OCI-M1 (cell line): ENCODE measurements around the gene PSMC6.
"Not testable (repeated sequence)": the region's sequence is repeated elsewhere in the genome, so short reads cannot be mapped to it uniquely, and the experiment has no call there.

Experiments
- DNase-seq: peaks from one replicate; lab custom pipeline; 2025; lab: John Stamatoyannopoulos, UW

PSMC6 gene

GRCh38 chr14:52723514-52724359, 16.7 kb downstream of the PSMC6 start:
- no peak for DNase-seq

DNA sequence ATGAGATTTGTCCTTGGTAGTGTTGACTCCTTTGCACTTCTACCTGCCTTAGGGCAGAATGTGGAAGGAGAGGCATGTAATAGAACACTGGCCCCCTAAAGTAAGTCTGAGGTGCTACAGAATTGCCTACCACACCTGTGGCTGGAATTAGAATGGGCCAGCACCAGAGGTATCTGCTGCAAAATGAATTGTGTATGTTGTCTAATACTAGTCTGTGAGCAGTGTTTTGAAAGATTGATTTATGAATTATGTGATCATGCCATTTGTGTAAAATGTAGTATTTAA, 17.3 kb downstream of the PSMC6 start:
- no peak for DNase-seq

DNA sequence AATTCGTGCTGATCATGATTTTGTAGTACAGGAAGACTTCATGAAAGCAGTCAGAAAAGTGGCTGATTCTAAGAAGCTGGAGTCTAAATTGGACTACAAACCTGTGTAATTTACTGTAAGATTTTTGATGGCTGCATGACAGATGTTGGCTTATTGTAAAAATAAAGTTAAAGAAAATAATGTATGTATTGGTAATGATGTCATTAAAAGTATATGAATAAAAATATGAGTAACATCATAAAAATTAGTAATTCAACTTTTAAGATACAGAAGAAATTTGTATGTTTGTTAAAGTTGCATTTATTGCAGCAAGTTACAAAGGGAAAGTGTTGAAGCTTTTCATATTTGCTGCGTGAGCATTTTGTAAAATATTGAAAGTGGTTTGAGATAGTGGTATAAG, 20.5 kb downstream of the PSMC6 start:
- DNase-seq: not testable (repeated sequence)

- DNase-seq: not testable (repeated sequence)
Measured at GRCh38 chr14:52729035-52729434, 22.0 kb downstream of the PSMC6 start.

GRCh38 chr14:52729585-52729924, 22.6 kb downstream of the PSMC6 start:
- no peak for DNase-seq

- DNase-seq: peak; percentile 98
Measured at GRCh38 chr14:52729925-52730708, 23.1 kb downstream of the PSMC6 start, which contains the start of gene STYX. STYX (plus strand) TSS chr14:52730166; CDS start chr14:52730475, 309 bp downstream.

DNA sequence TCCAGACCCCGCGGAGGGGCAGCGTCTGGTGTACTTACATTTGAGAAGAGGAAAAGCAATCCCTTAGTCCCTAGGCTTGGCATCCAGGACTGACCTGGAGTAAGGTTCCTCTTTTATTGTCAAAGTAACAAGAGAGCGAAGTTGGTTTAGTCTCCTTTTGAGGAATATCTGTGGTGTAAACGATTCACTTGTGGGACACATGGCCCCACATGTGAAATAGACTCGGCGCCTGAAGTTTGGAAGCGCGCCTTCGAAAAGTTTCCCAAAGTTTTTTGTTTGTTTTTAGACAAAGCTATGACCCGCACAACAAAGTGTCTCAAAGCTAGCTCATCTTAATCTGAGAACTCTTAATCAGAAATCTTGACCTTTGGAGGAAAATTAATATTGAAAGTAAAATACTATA, 23.7 kb downstream of the PSMC6 start:
- peak; percentile 62 for DNase-seq

GRCh38 chr14:52733824-52734223, 26.8 kb downstream of the PSMC6 start:
- no peak for DNase-seq

GRCh38 chr14:52735921-52736489, 29.0 kb downstream of the PSMC6 start:
- peak; percentile 19 for DNase-seq

- DNase-seq: peak; percentile 11
Measured at GRCh38 chr14:52738409-52738808, 31.4 kb downstream of the PSMC6 start.

- DNase-seq: no peak
Measured at GRCh38 chr14:52740751-52741150, 33.8 kb downstream of the PSMC6 start.

- DNase-seq: no peak
Measured at GRCh38 chr14:52741865-52742264, 34.9 kb downstream of the PSMC6 start.

GRCh38 chr14:52748647-52749292, 41.8 kb downstream of the PSMC6 start:
- DNase-seq: no peak

DNA sequence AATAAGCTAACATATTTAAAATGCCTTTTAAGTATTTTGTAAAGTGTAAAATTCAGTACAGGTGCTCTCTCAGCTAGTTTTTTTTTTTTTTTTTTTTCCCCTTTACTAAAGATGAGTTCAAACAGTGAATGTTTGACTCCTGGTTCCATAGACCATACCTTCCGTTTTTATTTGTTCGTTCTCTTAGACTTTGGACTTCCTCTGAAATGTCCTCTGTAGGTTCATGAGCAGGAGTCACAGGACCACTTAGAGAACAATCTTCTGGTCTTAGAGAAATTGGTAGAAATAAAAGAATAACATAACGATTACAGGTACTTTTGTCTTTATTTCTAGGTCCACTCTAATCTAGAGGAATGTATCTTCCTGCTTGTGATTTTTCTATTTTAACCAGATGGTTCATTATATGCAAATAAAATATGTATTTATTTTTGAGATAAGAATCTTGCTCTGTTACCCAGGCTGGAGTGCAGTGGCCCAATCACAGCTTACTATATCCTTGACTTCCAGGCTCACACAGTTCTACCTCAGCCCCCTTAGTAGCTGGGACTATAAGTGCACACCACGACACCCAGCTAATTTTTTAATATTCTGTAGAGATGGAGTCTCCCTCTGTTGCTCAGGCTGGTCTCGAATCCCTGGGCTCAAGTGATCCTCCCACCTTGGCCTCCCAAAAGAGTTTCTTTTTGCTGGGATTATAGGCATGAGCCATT, 48.8 kb downstream of the PSMC6 start:
- DNase-seq: no peak

DNA sequence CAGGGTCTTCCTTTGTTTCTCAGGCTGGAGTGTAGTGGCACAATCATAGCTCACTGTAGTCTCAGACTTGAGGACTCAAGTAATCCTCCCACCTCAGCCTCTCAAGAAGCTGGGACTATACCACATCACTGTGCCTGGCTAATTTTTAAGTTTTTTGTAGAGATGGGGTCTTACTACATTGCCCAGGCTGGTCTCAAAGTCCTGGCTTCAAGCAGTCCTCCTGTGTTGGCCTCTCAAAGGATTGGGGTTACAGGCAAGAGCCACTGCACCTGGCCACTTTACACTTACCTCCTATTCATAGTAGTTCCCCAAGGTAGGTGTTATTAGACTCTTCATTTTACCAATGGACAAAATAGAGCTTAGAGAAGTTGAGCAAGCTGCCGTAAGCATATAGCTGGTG, 52.1 kb downstream of the PSMC6 start:
- DNase-seq: no peak

- DNase-seq: not testable (repeated sequence)
Measured at GRCh38 chr14:52762923-52763322, 55.9 kb downstream of the PSMC6 start.

- no peak for DNase-seq
Measured at GRCh38 chr14:52767058-52767833, 60.2 kb downstream of the PSMC6 start.

DNA sequence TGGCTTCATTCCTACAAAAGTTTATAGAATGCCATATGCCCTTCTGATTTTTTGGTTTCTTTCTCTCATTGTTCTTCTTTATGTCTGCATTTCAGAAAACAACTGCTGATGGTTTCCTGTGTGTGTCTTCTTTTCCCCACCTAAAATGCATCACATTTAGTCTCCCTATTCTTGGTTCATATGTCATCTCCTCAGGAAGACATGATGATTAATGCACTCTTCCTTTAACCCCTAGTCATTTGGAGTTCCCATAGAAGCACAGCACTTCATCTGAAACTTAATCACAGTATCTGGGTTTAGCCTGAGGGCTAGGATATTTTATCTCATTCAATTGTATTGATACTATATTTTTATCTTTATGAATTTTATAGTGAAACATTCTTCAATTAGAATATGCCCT, 62.9 kb downstream of the PSMC6 start:
- no peak for DNase-seq

GRCh38 chr14:52776816-52777215, 69.8 kb downstream of the PSMC6 start:
- no peak for DNase-seq
